Ishikawa (cell line): ENCODE data around the gene PPM1L.

ENCODE experiments used
- CEBPB ChIP-seq: IDR thresholded peaks from 2 replicates; pipeline ENCODE4 v1.6.1; 2012
- CREB1 ChIP-seq: IDR thresholded peaks from 2 replicates; pipeline ENCODE4 v1.6.1; 2012; ENCODE audit warnings: low read depth
- EGR1 ChIP-seq: IDR thresholded peaks from 2 replicates; pipeline ENCODE4 v1.6.1; 2012
- EP300 ChIP-seq: IDR thresholded peaks from 2 replicates; pipeline ENCODE4 v1.6.1; 2012; ENCODE audit warnings: borderline replicate concordance
- MAX ChIP-seq: IDR thresholded peaks from 2 replicates; pipeline ENCODE4 v1.6.1; 2012
- NFIC ChIP-seq: IDR thresholded peaks from 2 replicates; pipeline ENCODE4 v1.6.1; 2012
- RAD21 ChIP-seq: IDR thresholded peaks from 2 replicates; pipeline ENCODE4 v1.6.1; 2012; ENCODE audit warnings: low read depth
- REST ChIP-seq: IDR thresholded peaks from 2 replicates; pipeline ENCODE4 v1.6.1; 2012; ENCODE audit warnings: low read depth, mild to moderate bottlenecking
- TAF1 ChIP-seq: IDR thresholded peaks from 2 replicates; pipeline ENCODE4 v1.6.1; 2012; ENCODE audit warnings: low read depth, mild to moderate bottlenecking
- TCF12 ChIP-seq: IDR thresholded peaks from 2 replicates; pipeline ENCODE4 v1.6.1; 2012; ENCODE audit warnings: low read depth
- TEAD4 ChIP-seq: IDR thresholded peaks from 2 replicates; pipeline ENCODE4 v1.6.1; 2012
- USF1 ChIP-seq: IDR thresholded peaks from 2 replicates; pipeline ENCODE4 v1.6.1; 2012
- YY1 ChIP-seq: IDR thresholded peaks from 2 replicates; pipeline ENCODE4 v1.6.1; 2012; ENCODE audit warnings: low read depth
- ZBTB7A ChIP-seq: IDR thresholded peaks from 2 replicates; pipeline ENCODE4 v1.6.1; 2012; ENCODE audit warnings: low read depth

- no peak for TF ChIP-seq TAF1
- no peak for TF ChIP-seq REST
- no peak for TF ChIP-seq EP300
- no peak for TF ChIP-seq YY1
- TF ChIP-seq TEAD4: no peak
- no peak for TF ChIP-seq TCF12
- TF ChIP-seq EGR1: no peak
- no peak for TF ChIP-seq CREB1
- no peak for TF ChIP-seq USF1
- TF ChIP-seq NFIC: no peak
- no peak for TF ChIP-seq RAD21
- TF ChIP-seq CEBPB: no peak
- no peak for TF ChIP-seq MAX
- TF ChIP-seq ZBTB7A: no peak
Measured at GRCh38 chr3:161082063-161082462, 326.0 kb downstream of the PPM1L start.
